Progenitor cell of endocrine pancreas (in vitro differentiated cells): Measurements from ENCODE around the gene CHL1. TPM values are rescaled to one million over a fixed set of nuclear protein-coding genes. Genes with fewer than 3 reads are reported as not detected.

ENCODE experiments used
- DNase-seq: peaks from one replicate; pipeline ENCODE4 v3.0.0; 2021; ENCODE audit warnings: low spot score; ENCODE audit not compliant: unreplicated experiment
- H3K27ac Mint-ChIP-seq: 2 replicates; pipeline ENCODE4 v1.8.0; 2021; ENCODE audit warnings: mild to moderate bottlenecking, moderate library complexity, mixed read lengths
- H3K27me3 Mint-ChIP-seq: 2 replicates; pipeline ENCODE4 v1.8.0; 2021; ENCODE audit warnings: mixed read lengths
- H3K36me3 Mint-ChIP-seq: 2 replicates; pipeline ENCODE4 v1.8.0; 2022; ENCODE audit warnings: mixed read lengths; ENCODE audit not compliant: insufficient read depth
- H3K4me1 Mint-ChIP-seq: 2 replicates; pipeline ENCODE4 v1.8.0; 2021; ENCODE audit warnings: low read depth, mixed read lengths
- H3K4me3 Mint-ChIP-seq: 2 replicates; pipeline ENCODE4 v1.8.0; 2021; ENCODE audit warnings: low read depth, mild to moderate bottlenecking, moderate library complexity, mixed read lengths
- H3K9me3 Mint-ChIP-seq: 2 replicates; pipeline ENCODE4 v1.8.0; 2021; ENCODE audit warnings: low read depth, mixed read lengths
- CTCF ChIP-seq: fragments of 200-600 bp; sonication (generic); IDR thresholded peaks from one replicate; pipeline ENCODE4 v1.5.0; 2021; ENCODE audit warnings: antibody characterized with exemption, mild to moderate bottlenecking; ENCODE audit not compliant: unreplicated experiment
- total RNA-seq: library from RNA; stranded (reverse); gene quantifications from 2 replicates; pipeline ENCODE4 v1.2.1, GENCODE V29; 2021

Gene CHL1
- total RNA-seq, 1 donor from 2014 or later, result 24.7 TPM

GRCh38 chr3:354432-354831 lies 157.9 kb downstream of the CHL1 start:
- peaks cover 3% of the 10 kb centered on the region for H3K36me3 Mint-ChIP-seq
- no peak overlapping the region for H3K27ac Mint-ChIP-seq
- no peaks in the 10 kb centered on the region for H3K9me3 Mint-ChIP-seq
- H3K4me1 Mint-ChIP-seq, result peaks cover 1% of the 10 kb centered on the region
- peak; percentile 82 for TF ChIP-seq CTCF
- no peak overlapping the region for H3K4me3 Mint-ChIP-seq
- peak; percentile 27 for DNase-seq
- no peaks in the 10 kb centered on the region for H3K27me3 Mint-ChIP-seq

GRCh38 chr3:355622-356021 lies 159.1 kb downstream of the CHL1 start:
- Mint-ChIP-seq H3K4me1 (peaks cover 1% of the 10 kb centered on the region), H3K4me3 (no peak overlapping the region), H3K27ac (no peak overlapping the region), H3K9me3 (no peaks in the 10 kb centered on the region), H3K27me3 (no peaks in the 10 kb centered on the region), H3K36me3 (peaks cover 2% of the 10 kb centered on the region)
- no peak for DNase-seq
- no peak for TF ChIP-seq CTCF

DNA sequence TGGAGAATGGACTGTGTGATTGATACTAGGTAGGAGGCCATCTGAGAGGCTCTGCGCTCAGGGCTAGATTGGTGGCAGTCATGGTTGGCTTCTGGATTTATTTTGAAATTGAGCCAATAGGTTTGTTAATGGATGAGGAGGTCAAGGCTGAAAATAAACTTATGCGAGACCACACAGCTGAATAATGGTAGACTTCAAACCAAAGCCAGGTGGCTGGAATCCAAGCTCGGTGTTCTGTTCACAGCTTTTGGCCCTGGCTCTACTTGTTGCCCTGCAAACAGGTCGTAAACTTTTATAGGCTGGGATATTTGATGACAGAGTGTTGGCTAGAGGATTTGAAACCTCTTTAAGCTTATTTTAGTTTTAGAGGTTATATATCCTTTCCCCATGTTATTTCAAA lies 160.4 kb downstream of the CHL1 start:
- Mint-ChIP-seq H3K4me3 (no peak overlapping the region), H3K4me1 (peaks cover 1% of the 10 kb centered on the region), H3K27me3 (no peaks in the 10 kb centered on the region), H3K9me3 (no peaks in the 10 kb centered on the region), H3K36me3 (peaks cover 3% of the 10 kb centered on the region), H3K27ac (no peak overlapping the region)
- DNase-seq, result no peak
- TF ChIP-seq CTCF, result no peak

GRCh38 chr3:359672-360071 lies 163.1 kb downstream of the CHL1 start:
- no peak for DNase-seq
- peaks cover 1% of the 10 kb centered on the region for H3K4me1 Mint-ChIP-seq
- no peak overlapping the region for H3K27ac Mint-ChIP-seq
- H3K4me3 Mint-ChIP-seq, result no peak overlapping the region
- H3K36me3 Mint-ChIP-seq, result peaks cover 3% of the 10 kb centered on the region
- TF ChIP-seq CTCF, result no peak
- no peaks in the 10 kb centered on the region for H3K27me3 Mint-ChIP-seq
- no peaks in the 10 kb centered on the region for H3K9me3 Mint-ChIP-seq

- TF ChIP-seq CTCF, result no peak
- H3K27ac Mint-ChIP-seq, result no peak overlapping the region
- H3K36me3 Mint-ChIP-seq, result peaks cover 5% of the 10 kb centered on the region
- H3K4me1 Mint-ChIP-seq, result peaks cover 8% of the 10 kb centered on the region
- H3K27me3 Mint-ChIP-seq, result no peaks in the 10 kb centered on the region
- H3K4me3 Mint-ChIP-seq, result no peak overlapping the region
- peaks cover 3% of the 10 kb centered on the region for H3K9me3 Mint-ChIP-seq
- no peak for DNase-seq
Observed at GRCh38 chr3:362681-363338, 166.2 kb downstream of the CHL1 start.
